IPS-NIHi7 (cell line): Measurements from ENCODE around the gene AMHR2.

Experiments used
- DNase-seq: peaks from one replicate; pipeline ENCODE4 v3.0.0; 2012; ENCODE audit warnings: mixed read lengths; ENCODE audit errors: extremely low spot score

Gene AMHR2

DNA sequence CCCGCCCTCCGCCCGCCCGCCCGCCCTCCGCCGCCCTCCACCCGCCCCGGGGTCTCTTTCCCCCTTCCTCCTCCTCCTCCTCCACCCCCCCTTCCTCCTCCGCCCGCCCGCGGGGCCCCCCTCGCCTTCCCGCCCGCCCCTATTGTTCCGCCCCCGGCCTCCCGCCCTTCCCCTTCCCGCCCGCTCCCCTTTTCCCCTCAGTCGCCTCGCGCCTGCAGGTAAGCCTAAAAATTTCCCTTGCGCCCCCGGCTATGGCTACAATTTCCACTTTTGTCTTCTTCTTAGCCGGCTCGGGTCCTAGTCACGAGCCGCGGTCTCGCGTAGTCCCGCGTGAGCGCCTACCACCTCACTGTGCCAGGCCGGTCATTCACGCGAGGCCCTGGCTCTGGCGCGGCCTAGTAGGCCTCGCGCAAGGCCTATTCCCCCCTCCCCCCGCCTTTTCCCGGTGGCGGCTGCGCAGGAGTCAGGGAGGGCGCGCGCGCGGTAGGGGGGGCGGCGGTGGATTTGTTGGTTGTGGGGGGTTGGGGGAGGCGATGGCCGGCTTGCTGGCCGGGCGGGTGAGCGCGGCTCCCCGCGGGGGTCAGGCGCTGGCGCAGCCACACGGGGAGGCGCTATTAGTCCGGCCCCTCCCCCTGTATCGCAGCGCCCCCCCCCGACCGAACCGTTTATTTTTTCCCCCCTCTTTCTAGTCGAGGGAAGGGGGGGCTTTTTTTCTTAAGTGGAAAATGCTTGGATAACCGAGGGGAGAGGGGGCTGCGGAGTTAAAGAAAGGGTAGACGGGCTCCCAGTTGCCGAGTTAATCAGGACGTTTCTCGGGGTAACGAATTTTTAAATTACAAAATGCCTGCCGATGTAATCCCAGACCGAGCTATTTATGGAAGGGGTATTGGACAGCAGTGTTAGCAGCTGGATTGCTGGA is 28.8 kb downstream of the AMHR2 start:
- DNase-seq: peak; percentile 85

DNA sequence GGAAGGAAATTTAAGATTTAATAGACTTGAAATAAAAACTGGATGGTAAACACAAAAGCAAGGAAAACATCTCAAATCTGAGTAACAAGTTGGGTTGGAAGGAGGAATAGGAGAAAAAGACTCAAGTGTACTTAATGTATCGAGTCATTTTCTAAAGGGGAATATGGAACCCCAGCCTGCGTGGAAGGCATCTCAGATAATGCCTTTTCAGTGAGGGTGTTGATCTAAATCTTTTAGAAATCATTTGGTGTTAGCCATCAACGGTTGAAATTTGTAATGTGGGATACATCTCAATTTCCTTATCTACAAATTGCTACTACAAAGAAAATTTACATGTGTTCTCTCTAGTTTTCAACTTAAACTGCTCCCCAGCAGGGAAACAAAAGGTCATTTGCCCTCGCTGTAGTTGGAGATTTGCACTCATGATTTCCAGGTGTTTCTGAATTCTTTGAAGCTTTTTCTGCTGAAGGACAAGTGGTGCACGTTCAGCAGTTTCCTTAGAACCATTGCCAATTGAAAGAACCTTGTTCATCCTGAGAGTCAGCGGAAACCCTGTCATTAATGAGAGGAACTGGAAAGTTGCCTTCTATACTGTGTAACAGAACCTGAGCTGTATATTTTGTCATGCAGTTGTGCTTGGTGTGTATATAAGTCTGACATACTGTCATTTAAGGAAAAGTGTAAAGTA is 30.4 kb downstream of the AMHR2 start:
- DNase-seq: no peak

DNA sequence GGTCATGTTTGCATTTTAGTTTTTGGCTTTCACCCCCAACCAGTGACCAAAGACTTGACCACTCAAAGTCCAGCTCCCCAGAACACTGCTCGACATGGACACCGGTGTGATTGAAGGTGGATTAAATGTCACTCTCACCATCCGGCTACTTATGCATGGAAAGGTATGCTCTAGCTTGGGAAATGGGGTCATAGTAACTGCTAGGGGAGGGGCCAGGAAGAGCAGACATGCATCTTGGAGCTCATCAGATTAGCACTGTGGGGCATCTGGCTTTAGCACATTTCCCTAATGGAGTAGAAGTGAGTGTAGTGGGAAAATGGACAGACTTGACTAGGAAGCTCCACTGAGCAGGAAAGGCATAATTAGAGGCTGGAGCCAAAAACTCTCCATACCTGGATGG is 31.1 kb downstream of the AMHR2 start:
- no peak for DNase-seq

DNA sequence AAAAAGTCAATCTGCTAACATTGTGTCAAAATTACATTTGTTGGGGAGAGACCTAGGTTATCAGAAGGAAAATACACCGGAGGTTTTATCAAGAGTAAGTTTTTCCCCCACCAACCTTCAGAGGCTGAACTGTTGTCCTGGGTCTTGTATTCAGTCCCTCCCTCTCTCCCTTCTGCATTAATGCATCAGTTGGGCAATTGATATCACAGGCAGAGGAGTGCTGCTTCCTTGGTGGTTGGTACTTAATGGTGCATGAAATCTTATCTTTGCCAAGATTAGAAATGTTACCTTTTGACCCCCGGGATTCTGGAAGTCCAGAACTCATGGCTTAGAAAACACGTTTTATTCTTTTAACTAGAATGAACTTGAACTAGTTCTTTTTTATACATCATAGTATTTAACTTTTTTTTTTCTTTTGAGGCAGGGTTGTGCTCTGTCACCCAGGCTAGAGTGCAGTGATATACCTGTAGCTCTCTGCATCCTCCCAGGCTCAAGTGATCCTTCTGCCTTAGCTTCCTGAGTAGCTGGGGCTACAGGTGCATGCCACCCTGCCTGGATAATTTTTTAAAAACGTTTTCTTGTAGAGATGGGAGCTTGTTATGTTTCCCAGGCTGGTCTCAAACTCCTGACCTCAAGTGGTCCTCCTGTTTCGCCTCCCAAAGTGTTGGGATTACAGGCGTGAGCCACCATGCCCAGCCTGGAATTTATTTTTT is 33.2 kb downstream of the AMHR2 start:
- DNase-seq: no peak

DNA sequence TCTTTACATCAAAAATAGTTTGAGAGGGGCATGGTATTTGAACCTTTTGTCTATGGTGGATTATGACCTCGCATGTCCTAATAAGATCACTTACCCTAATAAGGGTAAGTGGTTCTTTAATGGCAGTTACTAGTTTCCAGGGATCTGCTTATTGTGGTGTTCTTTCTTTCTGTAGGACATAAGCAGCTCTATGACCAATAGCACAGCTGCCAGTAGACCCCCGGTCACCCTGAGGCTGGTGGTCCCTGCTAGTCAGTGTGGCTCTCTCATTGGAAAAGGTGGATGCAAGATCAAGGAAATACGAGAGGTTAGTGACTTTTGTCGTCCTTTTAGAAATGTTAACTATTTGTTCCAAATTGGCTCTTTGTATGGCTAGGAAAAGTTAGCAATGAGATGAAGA is 35.4 kb downstream of the AMHR2 start:
- DNase-seq: no peak

DNA sequence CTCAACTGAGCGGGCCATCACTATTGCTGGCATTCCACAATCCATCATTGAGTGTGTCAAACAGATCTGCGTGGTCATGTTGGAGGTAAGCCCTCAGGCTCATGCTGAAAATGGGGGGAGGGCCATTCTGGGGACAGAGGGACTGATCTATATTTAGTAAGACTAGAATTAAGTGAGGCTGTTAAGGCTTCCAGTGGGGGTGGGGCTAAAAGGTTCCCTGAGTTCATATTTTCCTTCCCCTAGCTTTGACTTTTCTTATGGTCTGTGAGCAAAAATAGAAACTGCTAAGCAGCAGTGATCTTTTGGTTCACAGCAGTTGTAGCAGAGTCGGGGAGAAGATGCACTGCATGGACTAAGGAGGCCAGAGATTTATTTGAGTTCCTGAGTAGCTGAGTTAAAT is 37.4 kb downstream of the AMHR2 start:
- no peak for DNase-seq

DNA sequence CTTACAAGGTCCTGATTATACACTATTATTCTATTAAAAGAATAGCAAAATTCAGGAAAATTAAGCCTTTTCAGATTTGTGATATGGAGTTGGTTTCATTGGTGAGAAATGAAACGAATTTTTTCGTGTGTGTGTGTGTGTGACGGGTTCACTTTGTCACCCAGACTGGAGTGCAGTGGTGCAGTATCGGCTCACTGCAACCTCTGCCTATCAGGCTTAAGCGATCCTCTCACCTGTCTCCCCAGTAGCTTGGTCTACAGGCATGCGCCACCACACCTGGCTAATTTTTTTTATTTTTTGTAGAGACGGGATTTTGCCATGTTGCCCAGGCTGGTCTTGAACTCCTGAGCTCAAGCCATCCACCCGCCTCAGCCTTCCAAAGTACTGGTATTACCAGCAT is 37.9 kb downstream of the AMHR2 start:
- no peak for DNase-seq

DNA sequence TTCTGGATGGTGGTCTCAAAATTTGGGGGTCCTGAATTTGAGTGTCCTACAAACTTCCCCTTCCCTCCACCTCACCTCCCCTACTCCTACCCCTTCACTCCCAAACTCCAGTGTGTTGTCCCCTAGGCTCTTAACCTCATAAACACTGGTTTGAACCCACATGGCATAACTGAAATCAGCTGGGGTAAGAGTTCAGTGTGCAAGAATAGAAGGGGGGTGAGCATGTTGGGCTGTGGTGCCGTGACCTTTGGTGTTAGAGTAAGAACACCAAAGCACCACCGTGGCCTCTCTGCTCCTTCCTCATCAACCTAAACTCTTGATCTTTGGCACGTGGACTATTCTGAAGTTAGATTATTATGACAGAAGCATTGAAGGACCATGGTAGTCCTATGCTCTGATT is 39.3 kb downstream of the AMHR2 start:
- no peak for DNase-seq

DNA sequence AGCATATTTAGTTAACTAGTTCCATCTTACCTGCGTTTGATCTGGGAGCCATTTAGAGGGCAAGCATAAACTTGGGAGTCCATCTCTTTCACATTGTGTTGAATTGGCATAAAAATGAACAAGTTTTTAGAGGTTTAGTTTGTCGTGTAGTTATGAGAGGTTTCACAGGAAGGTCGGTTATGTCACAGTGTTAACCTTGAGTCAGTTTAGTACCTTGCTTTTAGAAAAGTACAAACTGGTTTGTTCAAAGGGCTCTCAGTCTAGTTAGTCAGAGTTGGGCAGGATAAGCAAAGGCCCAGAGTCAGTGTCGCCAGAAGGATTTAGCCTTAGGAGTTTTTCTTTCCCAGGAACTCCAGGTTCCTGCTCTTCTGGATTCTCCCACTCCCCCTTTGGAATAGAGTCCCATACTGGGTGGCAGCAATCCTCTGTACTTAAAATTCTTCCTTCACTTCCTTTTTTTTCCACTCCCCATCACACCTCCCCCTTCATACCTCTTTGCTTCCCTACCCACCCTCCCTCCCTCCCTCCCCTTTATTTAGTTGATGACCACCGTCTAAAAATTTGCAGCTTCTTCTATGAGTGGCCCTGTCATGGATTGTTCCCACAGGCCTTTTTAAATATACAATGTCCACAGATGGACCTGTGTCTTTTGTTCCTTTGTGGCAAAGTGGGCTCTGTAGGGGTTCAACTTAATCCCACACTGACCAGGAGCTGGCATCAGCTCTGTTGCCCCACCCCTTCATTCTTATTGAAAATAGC is 40.3 kb downstream of the AMHR2 start:
- no peak for DNase-seq

DNA sequence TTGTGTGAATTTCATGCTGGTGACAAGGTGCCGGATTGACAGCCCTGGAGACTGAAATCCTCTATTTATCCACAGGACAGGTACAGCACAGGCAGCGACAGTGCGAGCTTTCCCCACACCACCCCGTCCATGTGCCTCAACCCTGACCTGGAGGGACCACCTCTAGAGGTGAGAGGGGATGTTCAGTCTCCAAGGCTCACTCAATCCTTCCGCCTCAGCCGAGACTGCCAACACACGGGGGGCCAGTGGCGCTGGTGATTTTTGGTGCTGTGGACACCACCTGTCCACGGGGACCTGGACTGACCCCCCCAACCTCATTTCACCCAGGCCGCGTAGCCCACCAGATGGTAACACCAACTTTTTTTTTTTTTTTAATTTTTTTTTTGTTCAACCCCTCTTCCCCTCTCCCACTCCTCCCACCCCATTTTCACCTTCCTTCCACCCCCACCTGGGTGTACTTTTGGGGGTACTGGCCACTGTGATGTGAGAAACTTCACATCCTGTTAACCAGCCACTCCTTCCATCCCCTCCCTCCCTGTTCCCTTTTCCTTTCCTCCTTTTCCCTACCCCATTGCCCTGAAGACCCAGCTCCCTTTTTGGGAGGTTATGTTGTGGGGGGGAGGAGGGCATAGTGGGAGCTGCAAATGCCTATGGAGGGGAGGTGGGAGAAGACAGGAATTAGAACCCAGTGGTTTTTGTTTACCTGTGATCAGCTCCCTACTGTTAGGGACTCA is 41.2 kb downstream of the AMHR2 start:
- DNase-seq: no peak

DNA sequence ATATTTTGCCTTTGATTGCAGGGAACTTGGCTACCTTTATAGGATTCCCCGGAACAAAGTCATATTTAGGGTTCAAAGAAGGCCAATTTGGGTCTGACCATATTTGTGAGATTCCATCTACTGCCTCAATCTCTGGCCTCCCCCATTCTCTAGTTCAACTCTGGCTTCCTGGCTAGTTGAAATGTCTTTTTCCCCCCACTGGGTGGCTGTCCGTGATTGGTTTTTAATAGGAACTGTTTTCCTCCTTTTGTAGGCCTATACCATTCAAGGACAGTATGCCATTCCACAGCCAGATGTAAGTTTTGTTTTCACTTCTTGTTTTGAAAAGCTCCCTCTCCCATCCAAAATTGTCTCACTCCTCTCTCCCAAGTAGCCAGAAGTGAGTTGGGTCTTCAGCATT is 42.0 kb downstream of the AMHR2 start:
- DNase-seq: no peak

DNA sequence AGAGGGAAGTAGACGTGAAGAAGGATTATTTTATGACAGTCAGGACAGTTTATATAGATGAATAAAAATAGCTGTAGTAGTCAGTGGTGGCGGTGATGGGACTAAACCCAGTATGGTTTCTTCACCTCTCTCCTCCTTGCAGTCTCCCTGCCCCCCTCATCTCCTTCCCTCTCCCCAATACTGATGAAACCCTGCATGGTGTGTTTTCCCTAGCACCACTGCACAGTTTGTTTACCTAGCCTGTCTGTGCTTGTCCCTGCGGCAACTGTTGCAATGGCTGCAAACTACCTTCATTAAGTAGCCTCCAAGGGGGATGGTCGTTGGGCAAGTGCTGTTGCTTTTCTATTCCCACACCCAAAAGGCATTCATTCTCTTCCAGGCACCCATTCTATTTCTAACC is 43.0 kb downstream of the AMHR2 start:
- DNase-seq: no peak

DNA sequence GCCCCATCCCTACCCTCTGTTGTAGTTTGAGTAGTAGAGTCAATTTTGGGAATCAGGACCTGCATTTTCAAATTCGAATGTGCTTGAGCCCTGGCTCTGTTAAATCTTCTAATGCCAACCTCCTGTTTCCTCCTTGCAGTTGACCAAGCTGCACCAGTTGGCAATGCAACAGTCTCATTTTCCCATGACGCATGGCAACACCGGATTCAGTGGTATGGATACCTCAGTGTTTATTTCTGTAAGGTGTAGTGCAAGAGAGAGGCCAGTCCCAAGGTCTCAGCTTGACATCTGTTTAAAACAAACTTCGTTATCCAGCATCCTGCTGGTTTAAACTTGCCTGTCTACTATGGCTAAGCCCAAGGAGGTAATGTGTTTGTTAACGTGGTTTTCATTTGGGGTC is 43.4 kb downstream of the AMHR2 start:
- DNase-seq: no peak

DNA sequence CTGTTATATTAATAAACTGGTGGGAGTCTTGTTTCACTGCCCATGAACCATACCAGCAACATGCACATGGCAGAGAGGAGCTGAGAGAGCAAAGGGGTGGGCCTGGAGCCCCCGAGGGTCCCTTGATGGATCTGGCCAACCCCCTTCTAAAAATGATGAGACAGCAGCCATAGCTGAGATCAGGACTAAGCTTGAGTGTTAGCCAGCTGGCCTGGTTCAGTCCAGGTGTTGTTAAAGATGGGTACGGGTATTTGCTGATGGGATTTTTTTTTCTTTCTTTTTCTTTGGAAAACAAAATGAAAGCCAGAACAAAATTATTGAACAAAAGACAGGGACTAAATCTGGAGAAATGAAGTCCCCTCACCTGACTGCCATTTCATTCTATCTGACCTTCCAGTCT is 44.2 kb downstream of the AMHR2 start:
- no peak for DNase-seq

DNA sequence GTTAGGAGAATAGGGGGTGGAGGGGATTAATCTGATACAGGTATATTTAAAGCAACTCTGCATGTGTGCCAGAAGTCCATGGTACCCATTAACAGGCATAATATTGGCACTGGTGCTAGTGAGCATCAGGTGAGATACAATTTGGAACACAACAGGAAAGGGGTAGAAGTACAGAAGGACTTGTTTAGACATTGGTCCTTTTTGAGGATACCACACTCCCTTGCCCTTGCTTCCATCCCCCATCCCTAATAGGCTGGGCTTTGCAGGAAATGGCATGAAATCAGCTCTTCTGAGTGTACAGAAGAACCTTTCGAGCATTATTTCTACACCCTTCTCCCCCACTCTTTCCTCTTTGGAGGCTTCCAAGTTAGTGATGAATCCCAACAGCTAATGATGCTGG is 44.6 kb downstream of the AMHR2 start:
- DNase-seq: no peak

DNA sequence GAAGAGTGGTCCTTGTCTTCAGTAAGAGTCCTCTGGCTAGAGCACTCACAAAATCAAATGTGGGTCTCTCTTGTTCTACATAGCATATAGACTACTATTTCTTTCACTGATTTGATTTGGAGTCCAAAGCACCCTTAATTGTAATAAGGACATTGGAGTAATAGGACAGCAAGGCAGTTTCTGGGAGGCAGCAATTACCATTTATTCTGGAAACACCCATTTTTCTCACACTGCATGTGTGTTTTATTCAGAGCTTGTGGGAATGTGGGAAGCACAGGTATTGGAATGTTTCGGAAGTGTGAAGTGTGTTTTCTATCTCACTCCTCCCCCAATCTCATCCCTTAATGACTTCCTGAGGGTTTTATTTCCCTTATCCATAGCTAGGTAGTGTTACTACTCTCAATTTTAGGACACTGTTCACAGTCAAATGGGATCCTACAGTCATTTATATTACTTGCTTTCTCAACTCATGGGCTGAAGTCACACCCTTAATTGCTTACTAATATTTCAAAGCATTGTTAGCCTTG is 48.5 kb downstream of the AMHR2 start:
- DNase-seq: no peak

DNA sequence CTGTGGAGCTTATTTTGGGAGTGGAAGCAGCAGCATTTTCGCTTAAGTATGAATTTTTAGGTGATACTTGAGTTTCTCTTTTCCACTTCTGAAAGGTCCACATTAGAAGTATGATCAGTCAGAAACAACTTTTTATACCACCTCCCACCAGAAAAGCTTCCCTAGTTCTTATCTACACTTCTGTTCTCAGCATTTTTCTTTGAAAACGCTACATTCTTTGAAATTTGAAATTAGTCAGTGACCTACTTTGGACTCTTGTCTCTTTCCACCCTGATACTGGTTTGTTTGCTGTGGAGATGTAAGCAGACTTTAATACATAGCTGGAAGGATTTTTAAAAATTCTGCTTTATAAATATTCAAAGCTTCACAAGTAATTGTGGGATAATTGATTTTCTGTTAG is 50.4 kb downstream of the AMHR2 start:
- DNase-seq: no peak

DNA sequence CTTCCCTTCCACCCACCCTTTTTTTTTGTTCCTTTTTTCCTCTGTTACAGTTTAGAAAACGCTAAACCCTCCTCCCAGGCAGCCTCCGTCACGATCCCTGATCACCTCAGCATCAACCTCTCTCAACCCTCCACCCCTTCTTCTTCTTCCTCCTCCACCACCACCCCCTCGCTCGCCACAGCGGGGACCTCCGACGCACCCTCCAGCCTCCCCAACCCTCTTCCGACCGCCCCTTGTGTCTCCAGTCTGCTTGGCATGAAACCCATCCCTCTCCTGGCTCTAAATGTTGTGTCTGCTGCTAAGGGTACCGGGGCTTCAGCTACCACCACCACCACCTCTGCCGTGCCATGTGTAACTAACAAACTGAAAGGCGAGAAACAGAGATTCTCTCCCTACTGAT is 51.2 kb downstream of the AMHR2 start:
- DNase-seq: no peak

DNA sequence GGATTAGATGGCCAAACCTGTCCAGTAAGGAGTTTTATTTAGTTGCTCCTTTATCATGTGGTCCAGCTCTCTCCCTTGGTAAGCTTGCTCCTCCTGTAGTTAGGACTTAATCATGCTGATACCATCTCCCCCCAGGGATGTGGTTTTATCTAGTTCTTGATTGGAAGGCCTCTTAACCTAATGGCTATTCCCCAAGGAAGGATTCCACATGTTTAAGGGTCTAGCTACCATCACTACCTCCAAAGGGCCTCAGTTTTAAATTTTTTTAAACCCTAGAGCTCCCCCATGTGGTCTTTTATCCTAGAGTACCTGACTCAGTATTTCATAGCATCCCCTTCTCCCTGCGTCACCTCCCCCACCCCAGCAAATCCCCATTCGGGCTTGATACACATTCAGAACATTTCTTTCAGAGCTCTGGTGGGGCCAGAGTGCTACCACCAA is 53.1 kb downstream of the AMHR2 start:
- DNase-seq: peak; percentile 44

DNA sequence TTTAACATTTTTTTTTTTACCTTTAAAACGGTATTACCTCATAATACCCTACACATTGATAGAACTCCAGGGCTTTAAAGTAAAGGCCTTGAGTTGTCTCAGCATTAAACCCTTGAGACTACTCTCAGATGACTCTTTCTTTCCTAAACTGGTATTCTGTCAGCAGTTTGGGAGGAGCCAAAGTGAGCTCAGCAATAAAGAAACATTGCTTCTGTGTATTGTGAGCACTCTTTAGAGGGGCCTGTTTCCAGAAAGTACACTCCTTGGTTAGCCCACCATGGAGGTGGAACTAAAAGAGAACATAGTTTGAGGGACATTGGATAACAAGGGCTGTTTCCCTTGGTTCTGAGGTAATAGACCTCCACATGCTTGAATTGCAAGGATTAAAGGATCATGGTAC is 55.2 kb downstream of the AMHR2 start:
- no peak for DNase-seq

DNA sequence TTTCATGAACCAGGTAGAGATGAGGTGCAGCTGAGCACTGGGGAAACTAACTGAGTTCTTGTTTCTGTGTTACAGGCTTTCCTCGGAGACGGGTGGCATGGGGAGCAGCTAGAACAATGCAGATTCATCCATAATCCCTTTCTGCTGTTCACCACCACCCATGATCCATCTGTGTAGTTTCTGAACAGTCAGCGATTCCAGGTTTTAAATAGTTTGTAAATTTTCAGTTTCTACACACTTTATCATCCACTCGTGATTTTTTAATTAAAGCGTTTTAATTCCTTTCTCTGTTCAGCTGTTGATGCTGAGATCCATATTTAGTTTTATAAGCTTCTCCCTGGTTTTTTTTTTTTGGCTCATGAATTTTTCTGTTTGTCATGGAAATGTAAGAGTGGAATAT is 55.7 kb downstream of the AMHR2 start:
- DNase-seq: no peak
